ENCODE data around the gene RAET1G.
A peak's percentile ranks its signal among the peaks of the same experiment; 100 is the strongest.
"Not testable (repeated sequence)": the region's sequence is repeated elsewhere in the genome, so short reads cannot be mapped to it uniquely, and the experiment has no call there.

The RAET1G gene

DNA sequence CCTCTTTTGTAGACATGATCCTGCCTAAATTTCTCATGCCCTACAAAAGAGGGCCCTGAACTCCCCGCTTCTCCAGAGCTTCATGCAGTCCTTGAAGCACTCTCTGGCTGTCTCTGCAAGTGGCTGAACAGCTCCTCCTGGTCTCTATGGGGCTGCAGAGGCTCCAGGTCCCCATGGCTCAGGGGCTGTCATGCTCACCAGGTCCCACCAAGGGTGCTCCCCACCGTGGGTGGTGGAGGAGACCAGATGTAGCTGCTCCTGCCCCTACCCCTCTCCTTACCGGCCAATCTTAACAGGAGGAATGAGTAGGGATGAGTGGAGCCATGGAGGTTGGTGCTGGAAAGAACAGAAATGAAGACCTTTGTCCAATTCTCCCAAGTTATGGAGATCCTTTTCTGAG, 10.2 kb downstream of the RAET1G start:
- H3K27me3 ChIP-seq (ENCODE audit: control insufficient read depth in 3 of 3, insufficient read depth in 3 of 3, low read depth in 1 of 3, low read length in 3 of 3), result peaks cover 0 to 12% (median 0%) of the 10 kb centered on the region in 3 experiments
- H3K79me1 ChIP-seq (ENCODE audit: low read depth, low read length); H4K8ac ChIP-seq (ENCODE audit: low read depth, low read length); H3K4me3 ChIP-seq (ENCODE audit: low read length in 2 of 2); H2AK5ac ChIP-seq (ENCODE audit: low read depth, low read length); H3K18ac ChIP-seq (ENCODE audit: low read length); H3K36me3 ChIP-seq (replicated peaks in 1 of 2; ENCODE audit: control insufficient read depth in 2 of 2, insufficient read depth in 2 of 2, low read length in 2 of 2); H2BK5ac ChIP-seq (ENCODE audit: low read length); H2BK12ac ChIP-seq (ENCODE audit: low read length); H3K9me3 ChIP-seq (replicated peaks in 1 of 2; ENCODE audit: control insufficient read depth in 2 of 2, insufficient read depth in 1 of 2, low read depth in 1 of 2, low read length in 2 of 2); H3K23ac ChIP-seq (ENCODE audit: low read depth, low read length, poor library complexity); H2BK15ac ChIP-seq (ENCODE audit: low read length); H2BK120ac ChIP-seq (ENCODE audit: low read depth, low read length); H3K27ac ChIP-seq (replicated peaks; ENCODE audit: low read length); H4K91ac ChIP-seq (ENCODE audit: low read depth, low read length, poor library complexity); H3K4ac ChIP-seq (ENCODE audit: low read length); H3K14ac ChIP-seq (ENCODE audit: low read length); H3K4me1 ChIP-seq (ENCODE audit: control insufficient read depth in 2 of 2, insufficient read depth in 1 of 2, low read depth in 1 of 2, low read length in 2 of 2); H3K9ac ChIP-seq (ENCODE audit: low read depth, low read length, poor library complexity); H3K4me2 ChIP-seq (ENCODE audit: insufficient read depth, low read length, poor library complexity, severe bottlenecking); DNase-seq (ENCODE audit: low spot score); H2AFZ ChIP-seq (ENCODE audit: low read length): not testable (repeated sequence)
- WGBS, 2 donors (ENCODE audit: extremely low coverage in 2 of 2, insufficient read length in 2 of 2, insufficient replicate concordance in 1 of 2), result no CpG with 5 or more reads among the region's 3 CpGs

DNA sequence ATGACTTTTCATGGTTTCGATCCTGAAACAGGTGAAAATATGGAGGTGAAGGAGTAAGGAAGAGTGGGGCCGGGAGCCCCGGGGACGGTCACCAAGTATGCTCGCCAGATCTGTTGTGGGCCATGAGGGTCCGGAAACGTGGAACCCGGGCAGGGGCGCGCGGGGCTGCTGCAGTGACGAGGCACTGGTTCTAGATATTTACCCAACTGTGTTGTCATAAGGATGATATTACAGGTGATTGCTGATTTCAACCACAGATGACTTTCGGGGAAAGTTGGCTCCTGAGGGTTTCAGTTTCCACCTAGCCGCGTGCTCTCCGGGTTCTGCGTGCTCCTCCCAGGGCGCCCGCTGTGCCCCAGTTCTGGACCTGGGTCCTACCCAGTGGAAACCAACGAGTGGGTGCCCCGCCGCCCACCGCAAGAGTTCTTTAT, 12.2 kb downstream of the RAET1G start:
- Histone ChIP-seq H2BK15ac (ENCODE audit: low read length) (no peak overlapping the region), H3K27me3 (ENCODE audit: control insufficient read depth in 3 of 3, insufficient read depth in 3 of 3, low read depth in 1 of 3, low read length in 3 of 3) (peaks cover 0 to 11% (median 0%) of the 10 kb centered on the region in 3 experiments), H4K8ac (ENCODE audit: low read depth, low read length) (no peak overlapping the region), H4K91ac (ENCODE audit: low read depth, low read length, poor library complexity) (no peak overlapping the region), H2AFZ (ENCODE audit: low read length) (no peak overlapping the region), H3K9me3 (replicated peaks in 1 of 2; ENCODE audit: control insufficient read depth in 2 of 2, insufficient read depth in 1 of 2, low read depth in 1 of 2, low read length in 2 of 2) (peaks cover 0 to 8% of the 10 kb centered on the region in 2 donors), H3K4ac (ENCODE audit: low read length) (no peak overlapping the region), H3K4me1 (ENCODE audit: control insufficient read depth in 2 of 2, insufficient read depth in 1 of 2, low read depth in 1 of 2, low read length in 2 of 2) (no peaks in the 10 kb centered on the region), H2BK120ac (ENCODE audit: low read depth, low read length) (no peak overlapping the region), H3K4me3 (ENCODE audit: low read length in 2 of 2) (no peak overlapping the region), H3K4me2 (ENCODE audit: insufficient read depth, low read length, poor library complexity, severe bottlenecking) (no peak overlapping the region), H3K9ac (ENCODE audit: low read depth, low read length, poor library complexity) (no peak overlapping the region), H3K79me1 (ENCODE audit: low read depth, low read length) (peaks cover 3% of the 10 kb centered on the region), H2BK12ac (ENCODE audit: low read length) (no peak overlapping the region), H3K18ac (ENCODE audit: low read length) (no peak overlapping the region), H3K27ac (replicated peaks; ENCODE audit: low read length) (no peak overlapping the region), H3K14ac (ENCODE audit: low read length) (no peak overlapping the region), H3K23ac (ENCODE audit: low read depth, low read length, poor library complexity) (no peak overlapping the region), H3K36me3 (replicated peaks in 1 of 2; ENCODE audit: control insufficient read depth in 2 of 2, insufficient read depth in 2 of 2, low read length in 2 of 2) (no peaks in the 10 kb centered on the region), H2AK5ac (ENCODE audit: low read depth, low read length) (no peak overlapping the region), H2BK5ac (ENCODE audit: low read length) (no peak overlapping the region)
- no CpG with 5 or more reads among the region's 23 CpGs for WGBS, 2 donors (ENCODE audit: extremely low coverage in 2 of 2, insufficient read length in 2 of 2, insufficient replicate concordance in 1 of 2)
- no peak for DNase-seq (ENCODE audit: low spot score)

- no peak overlapping the region for H2BK120ac ChIP-seq (ENCODE audit: low read depth, low read length)
- no peak overlapping the region for H3K9ac ChIP-seq (ENCODE audit: low read depth, low read length, poor library complexity)
- H3K4me2 ChIP-seq (ENCODE audit: insufficient read depth, low read length, poor library complexity, severe bottlenecking), result no peak overlapping the region
- H2AFZ ChIP-seq (ENCODE audit: low read length), result no peak overlapping the region
- no peak overlapping the region for H2BK15ac ChIP-seq (ENCODE audit: low read length)
- peak overlapping the region; percentile 21 for H3K14ac ChIP-seq (ENCODE audit: low read length)
- H3K23ac ChIP-seq (ENCODE audit: low read depth, low read length, poor library complexity), result no peak overlapping the region
- H2BK12ac ChIP-seq (ENCODE audit: low read length), result no peak overlapping the region
- H2BK5ac ChIP-seq (ENCODE audit: low read length), result peak overlapping the region; percentile 24
- H3K9me3 ChIP-seq (replicated peaks in 1 of 2; ENCODE audit: control insufficient read depth in 2 of 2, insufficient read depth in 1 of 2, low read depth in 1 of 2, low read length in 2 of 2), result peaks cover 0 to 8% of the 10 kb centered on the region in 2 donors
- H3K18ac ChIP-seq (ENCODE audit: low read length), result no peak overlapping the region
- peaks cover 3% of the 10 kb centered on the region for H3K79me1 ChIP-seq (ENCODE audit: low read depth, low read length)
- H4K91ac ChIP-seq (ENCODE audit: low read depth, low read length, poor library complexity), result no peak overlapping the region
- no peaks in the 10 kb centered on the region for H3K36me3 ChIP-seq (replicated peaks in 1 of 2; ENCODE audit: control insufficient read depth in 2 of 2, insufficient read depth in 2 of 2, low read length in 2 of 2)
- H3K4ac ChIP-seq (ENCODE audit: low read length), result no peak overlapping the region
- no peak for DNase-seq (ENCODE audit: low spot score)
- no peak overlapping the region for H4K8ac ChIP-seq (ENCODE audit: low read depth, low read length)
- no CpG with 5 or more reads among the region's 9 CpGs for WGBS, 2 donors (ENCODE audit: extremely low coverage in 2 of 2, insufficient read length in 2 of 2, insufficient replicate concordance in 1 of 2)
- H3K4me1 ChIP-seq (ENCODE audit: control insufficient read depth in 2 of 2, insufficient read depth in 1 of 2, low read depth in 1 of 2, low read length in 2 of 2), result no peaks in the 10 kb centered on the region
- peaks cover 0 to 14% (median 0%) of the 10 kb centered on the region in 3 experiments for H3K27me3 ChIP-seq (ENCODE audit: control insufficient read depth in 3 of 3, insufficient read depth in 3 of 3, low read depth in 1 of 3, low read length in 3 of 3)
- H2AK5ac ChIP-seq (ENCODE audit: low read depth, low read length), result no peak overlapping the region
- H3K27ac ChIP-seq (replicated peaks; ENCODE audit: low read length), result no peak overlapping the region
- no peak overlapping the region for H3K4me3 ChIP-seq (ENCODE audit: low read length in 2 of 2)
Measured at GRCh38 chr6:149909701-149910470, 13.0 kb downstream of the RAET1G start.

- H3K14ac ChIP-seq (ENCODE audit: low read length); H3K18ac ChIP-seq (ENCODE audit: low read length); H4K91ac ChIP-seq (ENCODE audit: low read depth, low read length, poor library complexity); H3K9me3 ChIP-seq (replicated peaks in 1 of 2; ENCODE audit: control insufficient read depth in 2 of 2, insufficient read depth in 1 of 2, low read depth in 1 of 2, low read length in 2 of 2); H3K4me3 ChIP-seq (ENCODE audit: low read length in 2 of 2); H3K4me1 ChIP-seq (ENCODE audit: control insufficient read depth in 2 of 2, insufficient read depth in 1 of 2, low read depth in 1 of 2, low read length in 2 of 2); H3K36me3 ChIP-seq (replicated peaks in 1 of 2; ENCODE audit: control insufficient read depth in 2 of 2, insufficient read depth in 2 of 2, low read length in 2 of 2); H2BK15ac ChIP-seq (ENCODE audit: low read length); H2AFZ ChIP-seq (ENCODE audit: low read length); H2AK5ac ChIP-seq (ENCODE audit: low read depth, low read length); H4K8ac ChIP-seq (ENCODE audit: low read depth, low read length); H2BK120ac ChIP-seq (ENCODE audit: low read depth, low read length); DNase-seq (ENCODE audit: low spot score); H2BK12ac ChIP-seq (ENCODE audit: low read length); H3K4ac ChIP-seq (ENCODE audit: low read length); H2BK5ac ChIP-seq (ENCODE audit: low read length); H3K27ac ChIP-seq (replicated peaks; ENCODE audit: low read length); H3K4me2 ChIP-seq (ENCODE audit: insufficient read depth, low read length, poor library complexity, severe bottlenecking); H3K79me1 ChIP-seq (ENCODE audit: low read depth, low read length); H3K23ac ChIP-seq (ENCODE audit: low read depth, low read length, poor library complexity); H3K9ac ChIP-seq (ENCODE audit: low read depth, low read length, poor library complexity): not testable (repeated sequence)
- peaks cover 0 to 16% (median 0%) of the 10 kb centered on the region in 3 experiments for H3K27me3 ChIP-seq (ENCODE audit: control insufficient read depth in 3 of 3, insufficient read depth in 3 of 3, low read depth in 1 of 3, low read length in 3 of 3)
- no CpG with 5 or more reads among the region's 4 CpGs for WGBS, 2 donors (ENCODE audit: extremely low coverage in 2 of 2, insufficient read length in 2 of 2, insufficient replicate concordance in 1 of 2)
Measured at GRCh38 chr6:149908480-149908879, 14.4 kb downstream of the RAET1G start.
